Mesodermal cell (in vitro differentiated cells): ENCODE results near the gene CCIN.
A peak's percentile ranks its signal among the peaks of the same experiment; 100 is the strongest.
"Not testable (repeated sequence)": the region's sequence is repeated elsewhere in the genome, so short reads cannot be mapped to it uniquely, and the experiment has no call there.

ENCODE experiments used
- H3K27ac ChIP-seq: 2 replicates; pipeline ENCODE4 v1.7.0; 2013; ENCODE audit warnings: mild to moderate bottlenecking, low read depth, low read length, moderate library complexity; ENCODE audit not compliant: severe bottlenecking
- H3K36me3 ChIP-seq: 2 replicates; pipeline ENCODE4 v1.7.1; 2013; ENCODE audit warnings: mild to moderate bottlenecking, low read length, moderate library complexity; ENCODE audit not compliant: control insufficient read depth, insufficient read depth
- H3K4me1 ChIP-seq: one replicate; pipeline ENCODE4 v1.7.1; 2013; ENCODE audit warnings: mild to moderate bottlenecking, low read length; ENCODE audit not compliant: insufficient read depth, control insufficient read depth, poor library complexity, severe bottlenecking
- H3K4me3 ChIP-seq: 2 replicates; pipeline ENCODE4 v1.7.0; 2013; ENCODE audit warnings: low read length, control low read depth, mild to moderate bottlenecking; ENCODE audit not compliant: insufficient read depth, poor library complexity, severe bottlenecking; ENCODE audit errors: extremely low read depth
- H3K9me3 ChIP-seq: 2 replicates; pipeline ENCODE4 v1.7.1; 2013; ENCODE audit warnings: mild to moderate bottlenecking, low read length, moderate library complexity; ENCODE audit not compliant: control insufficient read depth
- WGBS, 2 experiments: methylation state at CpG; one replicate each; pipeline ENCODE4 v1.1.5; 2013; ENCODE audit warnings: missing lambda C conversion rate in 2 of 2; ENCODE audit not compliant: insufficient coverage in 2 of 2; 5-methylcytosine and 5-hydroxymethylcytosine counted together

Gene CCIN

DNA sequence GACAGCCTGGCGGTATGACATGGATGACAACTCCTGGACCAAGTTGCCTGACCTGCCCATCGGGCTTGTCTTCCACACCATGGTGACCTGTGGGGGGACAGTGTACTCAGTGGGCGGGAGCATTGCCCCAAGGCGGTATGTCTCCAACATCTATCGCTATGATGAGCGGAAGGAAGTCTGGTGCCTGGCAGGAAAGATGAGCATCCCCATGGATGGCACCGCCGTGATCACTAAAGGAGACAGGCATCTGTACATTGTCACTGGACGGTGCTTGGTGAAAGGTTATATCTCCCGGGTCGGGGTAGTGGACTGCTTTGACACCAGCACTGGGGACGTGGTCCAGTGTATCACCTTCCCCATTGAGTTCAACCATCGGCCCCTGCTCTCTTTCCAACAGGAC lies 1.3 kb downstream of the CCIN start:
- WGBS, 2 experiments: 93 to 97% methylated on average over 13 of the region's 13 CpGs
- Histone ChIP-seq H3K27ac (no peak overlapping the region), H3K36me3 (no peaks in the 10 kb centered on the region), H3K9me3 (no peaks in the 10 kb centered on the region), H3K4me3 (no peak overlapping the region), H3K4me1 (peaks cover 4% of the 10 kb centered on the region)

DNA sequence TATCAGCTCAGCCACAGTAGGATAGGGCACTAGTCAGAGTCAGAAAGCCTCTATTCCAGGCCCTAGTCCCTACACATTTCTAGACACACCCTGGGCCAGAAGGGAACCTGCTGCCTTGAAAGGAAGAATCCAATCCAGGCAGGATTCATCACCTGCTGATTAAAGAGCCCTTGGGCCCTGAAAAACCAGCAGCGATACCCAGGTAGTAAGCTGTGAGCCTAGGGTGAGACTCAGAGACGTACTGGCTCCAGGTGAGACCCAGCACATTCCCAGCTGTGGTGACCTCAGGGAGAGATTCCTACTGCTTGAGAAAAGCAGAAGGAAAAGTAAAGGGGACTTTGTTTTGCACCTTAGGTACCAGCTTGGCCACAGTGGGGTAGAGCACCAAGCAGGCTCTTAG lies 4.7 kb downstream of the CCIN start:
- 94 to 100% methylated on average over 2 of the region's 2 CpGs for WGBS, 2 experiments
- Histone ChIP-seq H3K4me3 (no peak overlapping the region), H3K4me1 (peaks cover 4% of the 10 kb centered on the region), H3K36me3 (no peaks in the 10 kb centered on the region), H3K27ac (no peak overlapping the region), H3K9me3 (no peaks in the 10 kb centered on the region)

DNA sequence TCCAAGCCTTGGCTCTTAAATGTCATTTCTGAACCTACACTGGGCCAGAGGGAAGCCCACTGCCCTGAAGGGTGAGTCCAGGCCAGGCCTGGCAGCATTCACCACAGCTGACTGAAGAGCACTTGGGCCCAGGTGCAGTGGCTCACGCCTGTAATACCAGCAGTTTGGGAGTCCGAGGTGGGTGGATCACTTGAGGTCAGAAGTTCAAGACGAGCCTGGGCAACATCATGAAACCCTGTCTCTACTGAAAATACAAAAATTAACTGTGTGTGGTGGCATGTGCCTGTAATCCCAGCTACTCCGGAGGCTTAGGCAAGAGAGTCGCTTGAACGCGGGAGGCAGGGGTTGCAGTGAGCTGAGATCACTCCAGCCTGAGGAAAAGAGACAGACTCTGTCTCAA lies 5.1 kb downstream of the CCIN start:
- H3K4me1 ChIP-seq: peaks cover under 1% of the 10 kb centered on the region
- H3K36me3 ChIP-seq: no peaks in the 10 kb centered on the region
- H3K4me3 ChIP-seq: no peak overlapping the region
- 92% methylated on average over 7 of the region's 7 CpGs; no CpG with 5 or more reads in 1 of the 2 experiments for WGBS, 2 experiments
- H3K9me3 ChIP-seq: no peaks in the 10 kb centered on the region
- no peak overlapping the region for H3K27ac ChIP-seq

DNA sequence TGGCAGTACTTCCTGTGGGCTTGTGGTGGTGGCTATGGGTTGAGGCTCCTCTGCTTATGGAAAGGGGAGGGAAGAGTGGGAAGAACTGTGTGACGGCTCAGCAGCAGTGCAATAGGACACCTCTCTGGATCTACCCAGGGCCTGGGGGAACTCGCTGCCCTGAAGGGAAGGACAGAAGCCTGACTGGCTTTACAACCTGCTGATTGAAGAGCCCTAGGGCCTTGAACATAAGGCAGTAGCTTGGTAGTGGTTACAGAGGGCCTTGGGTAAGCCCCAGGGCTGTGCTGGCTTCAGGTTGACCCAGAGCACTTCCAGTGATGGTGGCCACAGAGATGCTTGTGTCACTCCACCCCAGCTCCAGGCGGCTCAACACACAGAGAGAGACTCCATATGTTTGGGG lies 5.5 kb downstream of the CCIN start:
- H3K27ac ChIP-seq: no peak overlapping the region
- H3K4me3 ChIP-seq: no peak overlapping the region
- H3K4me1 ChIP-seq: no peaks in the 10 kb centered on the region
- H3K36me3 ChIP-seq: no peaks in the 10 kb centered on the region
- WGBS, 2 experiments: 66 to 83% methylated on average over 1 to 2 of the region's 3 CpGs
- H3K9me3 ChIP-seq: no peaks in the 10 kb centered on the region

DNA sequence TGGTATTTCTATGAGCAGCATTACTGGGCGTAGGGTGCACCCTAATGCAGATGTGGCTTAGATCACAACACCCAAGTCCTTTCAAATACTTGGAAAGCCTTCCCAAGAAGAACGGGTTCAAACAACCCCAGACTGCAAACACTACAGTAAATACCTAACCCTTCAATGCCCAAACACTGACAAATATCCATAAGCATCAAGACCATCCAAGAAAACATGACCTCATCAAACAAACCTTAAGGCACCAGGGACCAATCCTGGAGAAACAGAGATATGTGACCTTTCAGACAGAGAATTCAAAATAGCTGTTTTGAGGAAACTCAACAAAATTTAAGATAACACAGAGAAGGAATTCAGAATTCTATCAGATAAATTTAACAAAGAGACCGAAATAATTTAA lies 6.0 kb downstream of the CCIN start:
- H3K9me3 ChIP-seq, H3K36me3 ChIP-seq, H3K4me3 ChIP-seq, H3K4me1 ChIP-seq, H3K27ac ChIP-seq: not testable (repeated sequence)
- WGBS, 2 experiments: 86 to 100% methylated on average over 1 to 2 of the region's 3 CpGs

DNA sequence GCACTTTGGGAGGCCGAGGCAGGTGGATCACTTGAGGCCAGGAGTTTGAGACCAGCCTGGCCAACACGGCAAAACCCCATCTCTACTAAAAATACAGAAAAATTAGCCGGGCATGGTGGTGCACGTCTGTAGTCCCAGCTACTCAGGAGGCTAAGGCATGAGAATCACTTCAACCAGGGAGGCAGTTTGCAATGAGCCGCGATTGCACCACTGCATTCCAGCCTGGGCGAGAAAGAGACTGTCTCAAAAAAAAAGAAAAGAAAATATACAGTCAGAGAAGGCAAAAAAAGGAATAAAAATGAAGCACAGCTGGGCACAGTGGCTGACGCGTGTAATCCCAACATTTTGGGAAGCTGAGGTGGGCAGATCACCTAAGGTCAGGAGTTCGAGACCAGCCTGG lies 7.3 kb downstream of the CCIN start:
- 93 to 95% methylated on average over 8 of the region's 10 CpGs for WGBS, 2 experiments
- H3K9me3 ChIP-seq, H3K27ac ChIP-seq, H3K4me3 ChIP-seq, H3K36me3 ChIP-seq, H3K4me1 ChIP-seq: not testable (repeated sequence)

DNA sequence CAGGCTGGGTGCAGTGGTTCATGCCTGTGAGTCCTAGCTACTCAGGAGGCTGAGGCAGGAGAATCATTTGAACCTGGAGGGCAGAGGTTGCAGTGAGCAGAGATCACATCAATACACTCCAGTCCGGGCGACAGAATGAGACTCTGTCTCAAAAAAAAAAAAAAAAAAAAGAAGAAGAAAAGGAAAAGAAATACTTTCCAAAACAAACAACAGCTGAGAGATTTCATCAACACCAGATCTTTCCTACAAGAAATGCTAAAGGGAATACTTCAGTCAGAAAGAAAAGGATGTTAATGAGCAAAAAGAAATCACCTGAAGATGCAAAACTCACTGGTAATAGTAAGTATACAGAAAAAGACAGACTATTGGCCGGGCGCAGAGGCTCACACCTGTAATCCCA lies 8.4 kb downstream of the CCIN start:
- no peaks in the 10 kb centered on the region for H3K36me3 ChIP-seq
- H3K4me3 ChIP-seq: no peak overlapping the region
- peaks cover 5% of the 10 kb centered on the region for H3K9me3 ChIP-seq
- 90 to 100% methylated on average over 1 to 2 of the region's 4 CpGs for WGBS, 2 experiments
- no peak overlapping the region for H3K27ac ChIP-seq
- no peaks in the 10 kb centered on the region for H3K4me1 ChIP-seq

DNA sequence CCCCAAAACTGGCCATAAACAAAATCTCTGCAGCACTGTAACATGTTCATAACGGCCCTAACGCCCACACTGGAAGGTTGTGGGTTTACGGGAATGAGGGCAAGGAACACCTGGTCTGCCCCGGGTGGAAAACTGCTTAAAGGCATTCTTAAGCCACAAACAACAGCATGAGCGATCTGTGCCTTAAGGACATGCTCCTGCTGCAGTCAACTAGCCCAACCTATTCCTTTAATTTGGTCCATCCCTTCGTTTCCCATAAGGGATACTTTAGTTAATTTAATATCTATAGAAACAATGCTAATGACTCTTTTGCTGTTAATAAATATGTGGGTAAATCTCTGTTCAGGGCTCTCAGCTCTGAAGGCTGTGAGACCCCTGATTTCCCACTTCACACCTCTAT lies 11.1 kb downstream of the CCIN start:
- not testable (repeated sequence) for H3K9me3 ChIP-seq, H3K36me3 ChIP-seq, H3K27ac ChIP-seq, H3K4me1 ChIP-seq, H3K4me3 ChIP-seq
- 87 to 94% methylated on average over 4 of the region's 6 CpGs for WGBS, 2 experiments

DNA sequence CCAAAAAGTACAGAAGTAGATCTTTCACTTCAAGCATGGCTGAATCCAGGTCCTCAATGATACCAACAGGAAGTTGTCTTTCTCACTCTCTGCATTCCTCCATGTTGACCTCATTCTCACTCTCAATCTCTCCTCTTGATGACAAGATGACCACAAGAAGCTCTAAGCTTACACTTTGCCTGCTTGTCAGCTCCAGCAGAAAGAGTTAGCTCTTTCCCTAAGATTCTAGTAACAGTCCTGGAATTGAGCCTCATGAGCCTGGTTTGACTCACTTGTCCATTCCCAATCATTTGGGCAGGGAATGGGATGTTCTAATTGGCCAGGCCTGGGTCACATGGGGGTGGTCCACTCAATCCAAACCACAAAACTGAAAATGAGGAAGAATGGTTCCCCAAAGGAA lies 18.2 kb downstream of the CCIN start:
- no peaks in the 10 kb centered on the region for H3K9me3 ChIP-seq
- H3K27ac ChIP-seq: peak overlapping the region; percentile 59
- no peak overlapping the region for H3K4me3 ChIP-seq
- peaks cover 15% of the 10 kb centered on the region for H3K4me1 ChIP-seq
- H3K36me3 ChIP-seq: no peaks in the 10 kb centered on the region

DNA sequence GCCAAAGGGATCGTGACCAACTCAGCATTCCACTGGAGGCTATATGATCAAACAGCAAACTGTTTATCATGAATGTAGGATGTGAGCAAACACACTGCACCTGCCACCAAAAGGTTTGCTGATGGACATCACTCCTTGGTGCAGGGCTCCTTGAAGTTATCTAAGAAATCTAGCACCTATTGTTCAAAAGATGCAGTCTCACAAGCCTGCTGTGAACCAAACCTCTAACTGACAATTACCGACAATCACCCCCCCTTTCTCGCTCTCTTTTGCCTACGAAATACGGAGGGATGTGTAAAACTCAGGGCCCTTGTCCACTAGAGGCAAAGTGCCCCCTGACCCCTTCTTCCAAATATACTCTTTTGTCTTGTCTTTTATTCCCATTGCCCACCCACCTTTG lies 19.0 kb downstream of the CCIN start:
- 80 to 98% methylated on average over 4 of the region's 5 CpGs for WGBS, 2 experiments
- Histone ChIP-seq H3K9me3 (no peaks in the 10 kb centered on the region), H3K27ac (no peak overlapping the region)

DNA sequence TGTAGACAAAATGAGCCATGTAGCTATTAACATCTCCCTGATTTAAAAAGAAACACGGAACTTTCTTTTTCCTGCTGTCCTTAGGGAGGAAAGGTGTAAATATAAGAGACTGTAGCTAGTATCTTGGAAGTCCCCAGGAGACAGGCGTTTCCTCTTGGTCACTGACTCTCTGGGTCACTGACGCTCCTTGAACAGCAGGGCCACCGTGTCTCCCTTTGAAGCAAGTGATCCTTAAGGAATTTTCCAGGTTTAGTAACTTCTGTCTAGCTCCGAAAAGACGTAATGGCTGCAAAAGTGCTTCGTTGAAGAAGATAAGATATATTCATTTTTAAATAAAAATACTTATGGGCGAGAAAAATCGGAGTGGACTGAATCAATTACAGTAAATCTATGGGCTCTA lies 20.8 kb downstream of the CCIN start:
- peak overlapping the region; percentile 89 for H3K27ac ChIP-seq
- 25 to 32% methylated on average over 3 to 4 of the region's 9 CpGs for WGBS, 2 experiments
- no peaks in the 10 kb centered on the region for H3K9me3 ChIP-seq
- H3K4me1 ChIP-seq: peaks cover 28% of the 10 kb centered on the region
- peak overlapping the region; percentile 98 for H3K4me3 ChIP-seq
- H3K36me3 ChIP-seq: peaks cover 13% of the 10 kb centered on the region

More for the DNA sequence above, 19.0 kb downstream of the CCIN start:
- Histone ChIP-seq H3K4me1 (peaks cover 15% of the 10 kb centered on the region), H3K4me3 (no peak overlapping the region), H3K36me3 (no peaks in the 10 kb centered on the region)
